Suppressor macrophage treated with lipopolysaccharide for 1 hour (primary cell): ENCODE measurements around the gene TSPAN18.
A peak's percentile ranks its signal among the peaks of the same experiment; 100 is the strongest.

ENCODE experiments used
- DNase-seq, 3 donors: peaks; one replicate each; pipeline ENCODE4 v3.0.0-alpha.2; 2020 to 2022

Gene TSPAN18

DNA sequence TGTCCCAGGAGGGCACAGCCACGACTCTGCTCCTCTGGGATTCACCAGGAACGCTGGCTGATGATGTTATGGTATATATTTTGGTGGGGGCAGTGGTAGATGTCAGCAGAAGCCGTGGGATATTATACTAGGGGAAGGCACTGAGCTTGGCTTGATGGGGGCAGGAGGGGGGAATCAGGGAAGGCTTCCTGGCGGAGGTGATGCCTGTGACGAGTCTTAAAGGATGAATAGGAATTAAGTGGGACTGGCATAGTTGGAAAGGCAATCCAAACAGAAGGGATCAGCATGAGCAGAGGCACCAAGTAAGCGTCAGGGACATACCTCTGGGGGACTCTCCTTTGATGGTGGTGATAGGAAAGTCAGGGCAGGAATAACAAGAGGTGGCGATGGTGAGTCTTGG is 176.3 kb downstream of the TSPAN18 start:
- no peak for DNase-seq

DNA sequence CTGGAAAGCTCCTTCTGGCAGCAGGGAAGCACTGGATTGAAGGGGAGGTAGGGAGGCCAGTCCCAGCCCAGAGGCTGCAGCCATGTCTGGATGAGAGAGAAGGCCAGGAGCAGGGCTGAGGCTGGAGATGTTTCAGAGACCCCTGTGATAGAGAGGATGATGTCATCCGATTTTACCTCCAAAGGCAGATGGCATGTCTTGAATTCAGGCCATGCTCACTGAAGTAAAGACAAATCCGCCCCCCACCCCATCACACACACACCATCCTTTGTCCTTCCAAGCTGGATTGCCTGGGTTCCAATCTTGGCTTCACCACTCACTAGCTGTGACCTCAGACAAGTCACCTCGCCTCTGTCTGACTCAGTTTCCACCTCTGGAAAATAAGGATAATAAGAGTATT is 176.8 kb downstream of the TSPAN18 start:
- DNase-seq: no peak

DNA sequence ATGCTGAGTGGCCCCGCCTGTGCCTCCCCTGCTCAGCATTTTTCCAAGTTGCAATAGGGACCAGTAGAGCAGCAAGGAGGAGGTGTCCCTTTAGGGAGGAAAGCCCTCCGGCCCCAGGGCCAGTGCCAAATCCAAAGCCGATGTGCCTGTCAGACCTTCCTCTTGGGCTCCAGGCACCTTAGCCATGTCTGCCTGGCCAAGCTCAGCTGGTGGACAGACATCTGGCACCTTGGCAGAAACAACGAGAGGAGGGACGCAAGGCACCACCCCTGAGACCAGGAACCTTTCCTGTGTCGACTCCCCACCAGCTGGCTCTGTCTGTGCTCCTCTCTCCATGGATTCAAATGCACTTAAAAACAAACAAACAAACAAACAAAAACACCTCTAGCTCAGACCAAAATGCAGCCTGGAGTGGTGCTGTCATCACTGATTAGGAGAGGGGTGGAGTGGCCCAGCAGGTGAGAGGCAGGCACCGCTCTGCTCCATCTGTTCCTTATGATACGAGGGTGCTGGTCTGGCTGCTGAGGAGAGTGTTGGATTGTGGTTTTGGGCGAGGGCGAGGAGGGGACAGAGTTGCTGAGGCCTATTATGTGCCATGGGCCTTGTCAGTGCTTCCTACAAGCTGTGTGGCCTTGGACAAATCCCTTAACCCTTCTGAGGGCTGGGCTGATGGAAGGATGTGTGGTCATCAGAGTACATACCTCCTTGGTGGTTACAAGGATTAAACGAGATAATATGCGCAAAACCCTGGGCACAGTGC is 177.7 kb downstream of the TSPAN18 start:
- DNase-seq: no peak

DNA sequence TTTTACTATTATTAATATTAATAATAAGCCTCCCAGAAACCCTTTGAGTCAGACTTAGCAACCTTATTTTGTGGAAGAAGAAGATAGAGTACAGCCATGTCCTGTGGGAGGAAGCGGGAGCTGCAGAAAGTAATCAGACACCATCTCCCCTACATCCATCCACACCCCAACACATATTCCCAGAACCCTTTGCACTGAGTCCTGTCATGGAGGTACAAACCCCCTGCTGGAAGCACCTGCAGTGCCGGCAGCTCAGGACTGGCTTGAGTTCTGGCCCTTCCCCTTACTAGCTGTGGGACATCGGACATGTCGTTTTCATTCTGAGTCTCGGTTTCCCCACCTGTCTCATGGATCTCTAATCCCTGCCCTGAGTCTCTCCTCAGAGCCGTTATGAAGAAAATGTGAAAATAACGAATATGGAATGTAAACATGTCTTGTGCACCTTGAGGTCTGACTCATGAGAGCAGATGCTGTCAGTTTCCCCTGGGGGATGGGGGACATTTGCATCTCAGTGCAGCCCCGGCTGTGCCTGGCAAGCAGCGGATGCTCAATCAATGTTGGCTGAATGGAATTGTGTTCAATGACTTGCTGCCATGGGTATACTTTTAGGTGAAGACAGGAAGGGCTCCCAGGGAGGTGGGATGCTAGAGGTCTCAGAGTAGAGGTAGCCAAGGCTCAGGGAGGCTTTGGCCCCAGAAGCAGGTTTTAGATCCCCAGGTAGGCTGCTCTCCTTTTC is 178.5 kb downstream of the TSPAN18 start:
- no peak for DNase-seq

DNA sequence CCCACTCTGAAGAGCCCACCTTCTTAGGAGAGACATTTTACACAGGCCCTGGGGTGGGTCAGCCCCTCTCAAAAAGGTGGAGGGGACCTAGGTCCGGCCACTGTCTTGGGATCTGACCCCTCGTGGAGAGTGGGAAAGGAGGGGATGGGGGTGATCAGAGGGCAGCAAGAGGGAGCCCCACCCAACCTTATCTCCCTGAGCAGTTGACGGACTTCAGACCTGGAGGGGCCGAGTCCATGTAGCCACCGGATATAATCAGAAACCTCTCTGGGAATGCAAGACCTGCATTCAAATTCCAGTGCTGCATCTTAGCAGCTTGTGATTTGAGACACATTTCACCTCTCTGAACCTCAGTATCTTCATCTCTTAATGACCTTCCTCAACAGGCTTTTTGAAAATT is 179.9 kb downstream of the TSPAN18 start:
- no peak for DNase-seq

DNA sequence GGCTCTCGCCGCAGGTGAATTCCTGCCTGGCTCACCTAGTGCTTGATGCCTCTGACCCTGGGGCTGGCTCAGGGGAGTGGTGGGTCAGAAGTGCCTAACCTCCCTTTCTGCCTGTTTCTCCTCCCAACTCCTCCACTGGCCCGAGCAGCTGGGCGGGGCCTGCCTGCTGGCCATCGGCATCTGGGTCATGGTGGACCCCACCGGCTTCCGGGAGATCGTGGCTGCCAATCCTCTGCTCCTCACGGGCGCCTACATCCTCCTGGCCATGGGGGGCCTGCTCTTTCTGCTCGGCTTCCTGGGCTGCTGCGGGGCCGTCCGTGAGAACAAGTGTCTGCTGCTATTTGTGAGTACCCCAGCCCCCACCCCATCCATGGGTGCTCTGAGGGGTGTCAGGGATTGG is 182.8 kb downstream of the TSPAN18 start:
- no peak for DNase-seq

DNA sequence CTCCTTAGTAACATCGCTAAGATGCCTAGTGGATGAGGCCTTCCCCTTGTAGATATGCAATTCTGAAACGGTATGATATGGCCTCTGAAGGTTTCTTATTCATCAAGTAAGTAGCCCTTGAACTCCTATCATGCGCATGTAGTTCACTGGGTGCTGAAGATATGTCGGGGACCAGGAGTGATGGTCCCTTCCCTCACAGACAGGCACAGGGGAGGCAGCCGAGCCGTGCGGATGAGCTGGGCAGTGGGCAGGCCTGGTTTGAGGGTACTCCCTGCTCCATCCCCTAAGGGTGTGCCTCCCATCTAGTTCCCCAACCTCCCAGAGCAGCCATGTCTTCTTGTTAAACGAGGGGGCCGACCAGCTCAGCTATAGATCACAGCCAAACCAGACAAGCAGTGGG is 183.8 kb downstream of the TSPAN18 start:
- DNase-seq: no peak

DNA sequence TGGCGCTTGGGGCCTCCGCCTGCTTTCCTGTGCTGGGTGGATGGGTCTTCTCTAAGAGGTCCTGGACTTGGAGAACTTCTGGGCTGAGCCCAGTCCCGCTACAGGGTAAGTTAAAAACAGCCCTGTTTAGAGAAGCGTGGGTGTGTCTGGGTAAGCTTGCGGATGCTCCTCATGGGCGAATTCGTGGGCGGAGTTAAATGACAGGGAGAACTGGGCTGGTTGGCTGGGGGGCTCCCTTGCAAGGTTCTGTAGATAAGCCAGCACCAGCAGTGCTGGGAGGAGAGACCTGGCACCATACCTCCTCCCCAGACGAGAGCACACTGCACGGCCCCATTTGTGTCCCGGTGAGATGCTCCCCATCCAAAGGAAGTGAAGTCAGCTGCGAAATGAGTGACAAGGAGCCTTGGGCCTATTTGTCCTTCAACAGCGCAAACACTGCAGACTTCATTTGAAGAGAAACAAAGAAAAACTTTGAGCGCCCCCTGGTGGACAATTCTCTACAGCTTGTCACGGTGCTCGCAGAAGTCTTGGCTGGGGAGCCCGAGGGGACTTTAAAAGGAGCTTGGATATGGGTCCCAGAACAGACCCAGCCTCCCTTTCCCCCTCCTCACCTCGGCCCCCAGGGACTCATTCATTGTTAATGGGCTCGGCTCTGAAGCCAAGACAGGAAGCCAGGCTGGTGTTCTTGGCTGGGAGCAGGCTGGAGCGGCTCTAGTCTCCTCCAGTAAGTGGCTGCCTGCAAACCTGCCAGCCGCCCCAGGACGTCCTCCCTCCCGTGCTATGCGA is 184.5 kb downstream of the TSPAN18 start:
- peak; percentile 91 to 96 (median 95) for DNase-seq

DNA sequence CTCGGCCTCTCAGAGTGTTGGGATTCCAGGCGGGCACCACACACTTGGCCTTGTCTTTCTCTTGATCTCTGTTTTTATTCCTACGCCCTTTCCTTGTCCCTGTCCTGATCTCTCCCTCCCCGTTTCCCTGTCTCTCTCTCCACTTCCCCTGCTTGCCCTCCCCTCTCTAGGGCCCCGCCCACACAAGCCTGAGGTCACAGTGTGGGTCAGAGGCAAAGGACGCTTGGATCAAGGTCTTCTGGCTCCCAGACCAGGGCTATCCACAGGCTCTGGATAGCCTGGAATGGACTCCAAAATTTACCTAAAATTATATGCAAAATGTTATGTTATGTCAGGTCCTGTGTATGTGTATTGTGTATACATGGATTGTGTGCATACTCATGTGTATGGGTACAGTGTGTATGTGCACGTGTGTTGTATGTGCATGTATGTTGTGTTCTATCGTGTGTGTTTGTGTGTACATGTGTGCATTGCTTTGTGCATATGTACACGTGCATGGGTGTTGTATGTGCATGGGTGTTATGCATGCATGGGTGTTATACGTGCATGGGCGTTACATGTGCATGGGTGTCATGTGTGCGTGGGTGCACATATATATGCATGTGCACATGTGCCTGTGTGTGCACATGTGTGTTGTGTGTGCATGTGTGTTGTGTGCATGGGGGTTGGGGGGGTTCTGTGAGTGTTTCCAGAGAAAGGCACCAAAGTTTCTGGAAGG is 185.7 kb downstream of the TSPAN18 start:
- peak; percentile 54 to 87 (median 73) for DNase-seq

DNA sequence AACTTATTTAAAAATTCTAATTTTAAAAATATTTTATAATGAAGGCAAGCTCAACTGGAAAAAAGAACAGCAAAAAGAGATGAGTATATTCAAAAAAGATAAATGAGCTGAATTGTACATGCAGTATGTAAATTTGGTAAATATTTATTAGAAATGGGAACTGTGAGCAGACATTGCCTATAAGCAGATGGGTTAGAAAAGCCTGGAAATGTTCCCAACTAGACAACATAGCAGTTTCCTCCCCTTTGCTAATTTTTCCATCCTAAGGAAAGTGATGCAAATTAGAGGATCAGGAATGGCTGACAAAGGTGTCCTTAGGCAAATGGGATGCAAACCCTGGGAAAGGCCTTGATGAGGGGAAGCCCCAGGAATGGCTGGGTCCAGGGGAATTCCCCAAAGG is 186.7 kb downstream of the TSPAN18 start:
- peak in 1 of 3 donors; percentile 9 for DNase-seq

DNA sequence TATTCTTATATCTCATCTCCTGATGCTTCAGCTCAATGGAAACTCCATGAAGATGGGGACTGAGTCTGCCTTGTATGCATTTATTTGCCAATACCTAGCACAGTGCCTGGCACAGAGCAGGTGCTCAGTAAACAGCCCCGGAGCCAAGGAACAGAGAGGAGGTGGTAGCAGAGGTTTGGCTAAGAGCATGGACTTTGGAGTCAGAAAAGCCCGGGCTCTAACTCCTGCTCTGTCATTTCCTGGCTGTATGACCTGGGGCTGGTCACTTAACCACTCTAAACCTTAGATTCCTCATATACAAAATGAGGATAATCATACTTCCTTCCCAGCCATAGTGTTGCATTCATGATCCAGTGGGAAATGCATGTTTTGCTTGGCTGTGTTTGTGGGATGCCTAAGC is 187.3 kb downstream of the TSPAN18 start:
- no peak for DNase-seq

DNA sequence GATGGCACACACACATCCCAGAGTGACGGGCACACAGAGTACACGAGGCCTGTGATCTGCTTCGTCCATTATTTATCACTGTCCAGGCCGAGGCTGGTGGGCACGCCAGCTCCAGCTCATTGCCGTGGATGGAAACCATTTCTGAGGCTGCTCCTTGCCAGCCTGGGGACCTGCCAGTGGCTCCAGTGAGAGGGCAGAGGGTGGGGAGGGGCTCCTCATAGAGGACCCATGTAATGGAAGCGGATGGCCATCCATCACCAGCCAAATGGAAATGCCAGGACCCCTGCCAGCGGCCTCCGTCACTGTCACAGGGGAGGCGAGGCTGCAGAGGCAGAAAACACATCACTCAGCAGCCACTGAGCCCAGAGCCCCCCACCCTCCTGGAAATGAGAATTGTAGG is 188.2 kb downstream of the TSPAN18 start:
- no peak for DNase-seq

DNA sequence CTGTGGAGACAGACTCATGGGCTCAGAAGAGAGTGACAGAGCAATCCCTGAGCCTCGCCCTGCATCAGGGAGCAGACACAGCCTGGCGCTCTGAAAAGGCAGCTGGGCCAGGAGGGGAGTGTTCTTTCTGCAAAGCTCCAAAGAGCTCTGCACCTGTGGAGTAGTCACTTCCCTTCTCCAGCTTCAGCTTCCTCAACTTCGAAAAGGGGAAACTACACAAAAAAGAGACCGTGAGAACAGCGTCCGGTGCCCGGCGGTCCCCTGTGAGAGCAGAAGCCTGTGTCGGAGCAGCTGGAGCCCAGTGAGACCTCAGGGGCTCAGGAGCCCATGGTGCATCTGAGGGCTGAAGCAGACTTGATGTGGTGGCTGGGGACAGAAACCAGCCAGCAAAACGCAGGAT is 188.9 kb downstream of the TSPAN18 start:
- peak; percentile 71 to 74 (median 72) for DNase-seq

DNA sequence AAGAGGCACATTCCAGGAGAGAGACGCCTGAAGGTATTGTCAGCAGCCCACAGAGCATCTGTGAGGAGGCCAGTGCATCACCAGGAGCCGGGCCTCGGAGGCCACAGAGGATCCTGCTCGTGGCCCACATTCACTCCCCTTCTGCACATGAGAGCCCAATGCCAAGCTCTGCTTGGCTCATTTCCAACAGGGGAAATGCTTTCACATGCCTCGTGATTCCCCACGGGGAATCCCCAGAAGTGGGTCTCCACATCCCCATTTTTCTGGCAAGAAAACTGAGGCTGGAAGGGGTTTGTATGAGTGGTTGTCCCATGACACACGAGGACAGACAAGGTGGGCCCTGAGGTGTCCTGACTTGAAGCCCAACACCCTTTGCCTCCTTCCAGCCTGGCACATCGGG is 189.6 kb downstream of the TSPAN18 start:
- peak; percentile 67 to 74 (median 71) for DNase-seq

DNA sequence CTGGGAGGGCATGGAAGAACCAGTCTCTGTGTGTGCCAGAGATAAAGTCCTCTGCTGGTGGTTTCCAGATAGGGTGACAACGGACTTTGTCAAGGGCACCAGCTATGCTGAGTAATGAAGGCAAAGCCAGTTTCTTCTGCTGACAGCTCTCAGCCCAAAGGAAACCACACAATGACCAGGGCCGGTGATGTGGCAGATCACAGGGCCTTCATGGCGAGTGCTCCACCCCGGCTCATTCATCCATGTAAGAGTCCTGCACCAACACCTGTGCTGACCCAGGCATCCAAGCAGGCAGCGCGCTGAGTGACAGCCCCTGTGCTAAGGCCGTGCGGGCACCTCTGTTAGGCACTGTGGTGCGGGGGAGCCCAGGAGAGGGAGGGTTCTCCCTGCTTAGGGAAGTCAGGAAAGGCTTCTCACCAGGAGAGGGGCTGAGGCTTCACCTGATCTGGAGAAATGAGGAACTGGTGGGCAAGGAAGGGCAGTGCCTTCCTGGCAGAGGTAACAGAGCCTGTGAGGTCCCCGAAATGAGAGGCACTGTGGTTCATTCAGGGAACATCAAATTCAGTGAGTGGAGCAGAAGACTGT is 190.1 kb downstream of the TSPAN18 start:
- peak; percentile 83 to 86 (median 84) for DNase-seq

DNA sequence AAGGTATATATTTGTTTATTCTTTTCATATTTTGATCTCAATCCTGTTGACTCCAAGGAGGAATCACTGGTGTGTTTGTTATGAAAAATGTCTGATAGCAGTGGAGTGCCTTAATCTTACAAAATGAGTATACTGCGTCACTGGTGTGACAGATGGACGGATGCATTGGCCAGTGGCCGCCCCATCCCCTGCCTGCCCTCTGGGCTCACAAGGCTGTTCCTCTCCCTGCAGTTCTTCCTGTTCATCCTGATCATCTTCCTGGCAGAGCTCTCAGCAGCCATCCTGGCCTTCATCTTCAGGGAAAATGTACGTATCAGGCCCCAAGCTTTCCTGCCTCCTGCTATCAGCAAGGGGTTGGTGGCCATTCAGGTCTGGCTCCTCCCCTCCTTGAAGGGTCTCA is 191.0 kb downstream of the TSPAN18 start:
- no peak for DNase-seq

DNA sequence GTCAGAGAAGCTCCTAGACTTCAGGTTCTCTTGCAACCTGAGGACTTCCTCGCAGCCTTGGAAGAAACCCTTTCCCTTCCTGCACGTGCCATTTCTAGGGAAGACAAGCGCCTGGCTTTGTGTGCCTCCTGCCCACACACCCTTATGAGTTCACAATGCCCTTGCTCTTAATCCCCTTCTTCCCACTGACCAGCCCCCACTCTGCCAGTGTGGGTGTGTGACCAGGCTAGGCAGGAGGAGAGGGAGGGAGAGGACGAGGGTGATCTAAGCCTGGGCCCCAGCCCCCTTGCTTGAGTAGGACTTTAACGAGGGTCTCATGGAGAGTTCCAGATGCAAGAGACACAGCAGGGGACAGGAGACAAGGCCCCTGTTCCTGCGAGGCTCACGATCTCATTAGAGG is 193.7 kb downstream of the TSPAN18 start:
- DNase-seq: no peak

DNA sequence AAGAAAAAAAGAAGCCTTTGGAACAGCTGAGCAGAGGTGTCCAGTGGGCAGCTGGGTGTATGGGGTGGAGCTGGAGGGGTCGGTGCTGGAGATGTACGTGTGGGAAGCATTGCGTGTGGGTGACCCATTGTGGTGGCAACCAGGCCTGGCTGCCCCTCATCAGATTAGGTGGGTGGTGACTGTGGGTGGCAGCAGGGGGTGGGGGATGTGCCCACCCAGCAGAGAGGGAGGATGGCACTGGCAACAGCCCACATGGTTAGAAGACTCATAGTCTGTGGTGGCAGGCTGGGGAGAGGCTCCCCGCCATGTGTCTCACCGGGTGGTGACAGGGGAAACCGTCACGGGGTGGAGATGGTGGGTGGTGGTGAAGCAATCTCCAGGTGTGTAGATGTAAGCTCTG is 196.4 kb downstream of the TSPAN18 start:
- no peak for DNase-seq

DNA sequence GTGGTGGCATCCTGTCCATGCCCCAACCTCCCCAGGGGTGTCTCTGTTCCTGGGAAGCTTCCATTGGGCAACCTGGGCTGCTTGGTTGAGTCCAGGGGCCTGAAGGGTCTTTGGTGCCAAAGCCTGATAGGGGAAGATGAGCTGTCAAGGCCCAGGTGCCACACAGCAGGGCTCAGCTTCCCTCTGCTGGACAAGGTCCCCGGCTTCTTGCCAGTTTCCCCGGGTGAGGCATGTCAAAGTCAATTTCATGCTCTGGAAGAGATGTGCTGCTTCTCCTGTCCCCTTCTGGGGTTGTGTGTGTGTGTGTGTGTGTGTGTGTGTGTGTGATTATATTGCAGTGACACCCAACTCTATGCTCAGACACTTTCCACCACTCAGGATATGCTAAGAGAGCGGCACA is 197.0 kb downstream of the TSPAN18 start:
- DNase-seq: no peak

DNA sequence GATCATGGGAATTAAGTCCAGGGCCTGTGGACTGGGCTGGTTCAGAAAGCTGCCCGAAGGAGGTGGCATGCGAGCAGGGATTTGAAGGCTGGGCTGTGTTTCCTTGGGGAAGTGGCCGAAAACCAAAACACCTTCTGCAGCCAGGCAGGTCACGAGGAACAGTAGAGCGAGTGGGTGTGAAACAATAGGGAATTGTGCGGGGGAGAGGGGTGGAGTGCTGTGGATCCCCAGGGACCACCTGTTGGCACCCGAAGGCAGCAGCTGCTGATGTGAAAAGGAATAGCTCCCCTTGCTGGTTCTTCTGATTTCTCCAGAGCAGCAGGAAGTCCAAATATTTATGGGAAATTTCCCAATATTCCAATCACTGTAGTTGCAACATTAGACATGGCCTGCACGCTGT is 199.3 kb downstream of the TSPAN18 start:
- DNase-seq: no peak

DNA sequence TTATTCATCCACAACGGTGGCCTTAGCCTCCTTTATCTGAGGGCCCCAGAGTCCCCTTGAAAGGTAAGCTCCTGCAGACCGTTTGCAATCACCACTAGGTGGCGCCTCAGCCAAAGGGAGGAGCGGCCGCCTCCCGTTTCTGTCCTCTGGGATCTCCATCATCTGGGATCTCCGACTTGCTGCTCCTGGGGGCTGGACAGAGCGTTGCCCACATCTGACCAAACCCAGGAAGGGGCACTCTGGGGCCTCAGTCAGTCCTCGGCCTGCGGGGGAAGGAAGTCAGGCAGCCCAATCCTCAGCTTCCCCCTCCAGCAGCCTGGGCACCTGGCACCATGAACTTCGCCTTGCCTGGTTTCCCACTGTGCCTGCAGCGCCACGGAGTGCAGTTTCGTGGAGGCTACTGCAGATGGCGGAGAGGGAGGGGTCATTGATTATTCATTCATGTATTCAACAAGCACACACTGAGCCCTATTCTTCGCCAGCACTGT is 200.5 kb downstream of the TSPAN18 start:
- DNase-seq: peak; percentile 72 to 87 (median 81)

DNA sequence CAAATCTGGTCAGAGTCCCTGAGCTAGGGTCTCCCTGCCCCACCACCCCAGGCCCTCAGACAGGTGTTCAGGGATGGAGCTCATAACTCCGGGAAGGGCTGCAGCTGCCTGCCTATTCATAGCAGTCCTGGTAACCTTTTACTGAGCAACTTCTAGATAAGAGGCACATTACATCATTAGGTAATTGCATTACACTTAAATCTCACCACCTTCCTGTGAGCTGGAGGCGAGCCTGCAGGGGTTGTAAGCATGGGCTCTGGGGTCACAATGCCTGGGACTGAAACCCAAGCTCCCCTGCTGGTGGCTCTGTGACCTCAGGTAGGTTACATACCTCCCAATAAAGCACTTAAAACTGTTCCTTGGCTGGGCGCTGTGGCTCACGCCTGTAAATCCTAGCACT is 201.4 kb downstream of the TSPAN18 start:
- DNase-seq: no peak
